Measurements from ENCODE around the gene APAF1.

Gene APAF1

GRCh38 chr12:98772818-98773217 is 127.7 kb downstream of the APAF1 start:
- TF ChIP-seq POLR2A (IDR thresholded peaks at IDR 0.05; ENCODE audit: low read depth, low read length) (no peak), TAF1 (IDR thresholded peaks at IDR 0.05; ENCODE audit: borderline replicate concordance, low read depth, low read length) (no peak), POLR2AphosphoS5 (IDR thresholded peaks at IDR 0.05; ENCODE audit: low read depth, low read length) (no peak)
- DNase-seq (ENCODE audit: insufficient read length) (no peak), FAIRE-seq (no peak)

- FAIRE-seq (no peak), DNase-seq (ENCODE audit: insufficient read length) (no peak)
- TF ChIP-seq TAF1 (IDR thresholded peaks at IDR 0.05; ENCODE audit: borderline replicate concordance, low read depth, low read length), result no peak
- no peak for TF ChIP-seq POLR2A (IDR thresholded peaks at IDR 0.05; ENCODE audit: low read depth, low read length)
- TF ChIP-seq POLR2AphosphoS5 (IDR thresholded peaks at IDR 0.05; ENCODE audit: low read depth, low read length), result no peak
Observed at GRCh38 chr12:98780261-98780660, 135.2 kb downstream of the APAF1 start.

- TF ChIP-seq POLR2A (IDR thresholded peaks at IDR 0.05; ENCODE audit: low read depth, low read length) (no peak), POLR2AphosphoS5 (IDR thresholded peaks at IDR 0.05; ENCODE audit: low read depth, low read length) (no peak), TAF1 (IDR thresholded peaks at IDR 0.05; ENCODE audit: borderline replicate concordance, low read depth, low read length) (no peak)
- DNase-seq (ENCODE audit: insufficient read length) (no peak), FAIRE-seq (no peak)
Observed at GRCh38 chr12:98783420-98783819, 138.3 kb downstream of the APAF1 start.
